OCI-M1 (cell line): ENCODE measurements around the gene KCNE5.
"Not testable (repeated sequence)": the region's sequence is repeated elsewhere in the genome, so short reads cannot be mapped to it uniquely, and the experiment has no call there.

Experiments
- DNase-seq: peaks from one replicate; lab custom pipeline; 2025; lab: John Stamatoyannopoulos, UW

The KCNE5 gene

GRCh38 chrX:109624641-109625616 lies at the start of gene KCNE5:
TSS of gene KCNE5 (minus strand) at chrX:109625172. CDS start at chrX:109625020, 152 bp downstream.
- DNase-seq: no peak

GRCh38 chrX:109672239-109672638 lies 47.3 kb upstream of the KCNE5 start:
- peak; percentile 46 for DNase-seq

DNA sequence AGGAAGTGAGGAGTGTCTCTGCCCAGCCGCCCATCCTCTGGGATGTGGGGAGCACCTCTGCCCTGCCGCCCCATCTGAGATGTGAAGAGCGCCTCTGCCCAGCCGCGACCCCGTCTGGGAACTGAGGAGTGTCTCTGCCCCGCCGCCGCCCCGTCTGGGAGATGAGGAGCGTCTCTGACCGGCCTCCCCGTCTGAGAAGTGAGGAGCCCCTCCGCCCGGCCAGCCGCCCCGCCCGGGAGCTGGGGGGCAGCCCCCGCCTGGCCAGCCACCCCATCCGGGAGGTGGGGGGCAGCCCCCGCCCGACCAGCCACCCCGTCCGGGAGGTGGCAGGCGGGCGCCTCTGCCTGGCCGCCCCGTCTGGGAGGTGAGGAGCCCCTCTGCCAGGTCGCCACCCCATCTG lies 46.2 kb upstream of the KCNE5 start:
- DNase-seq: not testable (repeated sequence)

DNA sequence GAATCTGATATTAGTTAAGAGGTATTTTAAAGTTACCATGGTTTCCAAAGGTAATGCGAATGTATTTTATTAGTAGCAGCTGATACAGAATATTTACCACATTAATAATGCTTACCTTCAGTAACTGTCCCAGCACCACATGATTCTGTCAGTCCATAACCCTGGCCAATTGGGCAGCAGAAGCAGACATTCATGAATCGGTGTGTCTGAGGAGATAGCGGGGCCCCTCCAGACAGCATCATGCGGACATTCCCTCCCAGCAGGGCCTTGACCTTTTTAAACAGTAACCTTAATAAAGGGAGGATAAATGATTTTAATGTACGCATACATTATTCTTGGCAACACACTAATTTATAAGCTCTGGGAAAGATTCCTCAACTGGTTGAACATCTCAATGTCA lies 43.0 kb upstream of the KCNE5 start:
- no peak for DNase-seq

GRCh38 chrX:109660435-109661143 lies 35.6 kb upstream of the KCNE5 start:
- peak; percentile 5 for DNase-seq

DNA sequence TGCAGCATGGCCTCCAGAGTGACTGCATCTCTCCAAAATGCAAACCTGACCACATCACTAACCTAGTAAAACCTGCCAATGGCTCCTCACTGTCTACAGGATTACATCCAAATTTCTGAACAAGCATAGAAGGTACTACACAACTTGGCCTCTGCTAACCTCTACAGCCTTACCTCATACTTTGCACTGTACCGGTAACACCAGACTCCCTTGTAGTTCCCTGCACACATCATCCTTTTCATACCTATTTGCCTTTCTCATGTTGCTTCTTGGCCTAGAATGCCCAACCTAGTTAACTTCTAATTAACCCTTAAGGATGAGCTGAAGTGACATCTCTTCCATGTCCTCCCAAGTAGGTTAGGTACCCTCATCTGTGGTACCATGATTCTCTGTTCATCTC lies 33.4 kb upstream of the KCNE5 start:
- DNase-seq: no peak

GRCh38 chrX:109657364-109657763 lies 32.4 kb upstream of the KCNE5 start:
- not testable (repeated sequence) for DNase-seq

DNA sequence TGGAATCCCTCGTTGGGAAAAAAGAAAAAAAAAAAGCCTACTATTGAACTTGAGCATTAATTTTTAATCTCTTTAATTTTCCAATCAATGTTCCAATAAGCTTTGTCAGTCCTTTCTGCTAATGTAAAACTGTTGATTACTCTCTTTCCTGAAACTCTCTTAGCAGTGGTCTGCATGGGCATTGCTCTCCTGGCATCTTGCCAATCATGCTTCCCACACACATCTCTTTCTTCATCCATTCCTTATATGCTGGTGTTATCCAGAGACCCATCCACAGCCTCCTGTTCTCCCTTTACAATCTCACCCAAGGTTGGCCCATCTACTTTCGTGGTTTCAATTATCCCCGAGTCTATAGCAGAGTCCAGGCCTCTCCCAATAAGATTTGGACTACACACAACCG lies 31.8 kb upstream of the KCNE5 start:
- no peak for DNase-seq

- no peak for DNase-seq
Observed at GRCh38 chrX:109655502-109656201, 30.7 kb upstream of the KCNE5 start.

DNA sequence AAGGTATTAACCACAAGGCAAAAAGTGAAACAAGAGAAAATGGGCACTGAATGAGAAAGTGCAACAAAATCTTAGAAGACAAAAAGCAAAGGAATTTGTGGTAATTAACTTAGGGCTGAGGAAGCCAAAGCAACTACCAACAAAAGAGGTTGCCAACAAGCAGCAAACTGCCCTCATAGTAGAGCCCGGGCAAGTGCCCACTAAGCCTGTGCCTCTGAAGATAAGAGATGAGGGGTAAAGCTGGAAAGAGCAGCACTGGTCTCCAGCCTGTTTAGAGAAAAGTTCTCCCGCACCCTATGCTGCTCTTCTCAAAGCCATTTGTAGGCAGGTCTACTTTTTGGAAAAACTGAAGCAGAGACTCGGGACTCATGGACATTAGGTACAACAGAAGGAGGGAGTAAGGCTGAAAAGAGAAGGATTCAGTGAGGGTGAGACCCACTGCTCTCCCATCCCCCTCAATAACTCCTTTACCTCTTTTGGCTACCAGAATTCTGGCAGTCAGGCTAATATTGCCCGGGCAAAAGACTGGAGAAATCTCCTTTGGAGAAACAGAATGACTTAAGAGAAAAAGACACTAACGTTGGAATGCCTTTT lies 29.6 kb upstream of the KCNE5 start:
- DNase-seq: no peak

DNA sequence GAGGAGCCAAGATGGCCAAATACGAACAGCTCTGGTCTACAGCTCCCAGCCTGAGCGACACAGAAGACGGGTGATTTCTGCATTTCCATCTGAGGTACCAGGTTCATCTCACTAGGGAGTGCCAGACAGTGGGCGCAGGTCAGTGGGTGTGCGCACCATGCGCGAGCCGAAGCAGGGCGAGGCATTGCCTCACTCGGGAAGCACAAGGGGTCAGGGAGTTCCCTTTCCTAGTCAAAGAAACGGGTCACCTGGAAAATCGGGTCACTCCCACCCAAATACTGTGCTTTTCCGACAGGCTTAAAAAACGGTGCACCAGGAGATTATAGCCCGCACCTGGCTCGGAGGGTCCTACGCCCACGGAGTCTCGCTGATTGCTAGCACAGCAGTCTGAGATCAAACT lies 19.7 kb upstream of the KCNE5 start:
- DNase-seq: not testable (repeated sequence)

GRCh38 chrX:109643687-109644086 lies 18.7 kb upstream of the KCNE5 start:
- no peak for DNase-seq

- no peak for DNase-seq
Observed at GRCh38 chrX:109638158-109638557, 13.2 kb upstream of the KCNE5 start.

GRCh38 chrX:109637477-109637876 lies 12.5 kb upstream of the KCNE5 start:
- not testable (repeated sequence) for DNase-seq

DNA sequence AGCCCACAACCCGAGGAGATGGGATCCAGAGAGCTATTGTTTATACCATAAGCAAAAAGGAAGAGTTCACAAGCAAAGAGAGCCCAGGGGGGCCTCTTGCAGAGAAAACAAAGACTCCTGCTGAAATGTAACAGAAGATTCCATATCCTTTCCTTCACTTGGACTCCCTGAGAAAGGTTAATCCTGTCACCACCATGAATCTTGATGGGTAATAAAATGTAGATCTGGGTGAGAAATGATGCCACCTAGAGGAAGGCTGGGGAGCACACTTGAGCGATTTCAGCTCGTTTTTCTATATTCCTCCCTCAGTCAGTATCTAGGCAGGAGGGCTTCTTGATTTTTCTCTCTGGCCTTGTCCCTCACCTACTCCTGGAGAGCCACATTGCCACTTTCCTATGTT lies 10.2 kb upstream of the KCNE5 start:
- peak; percentile 52 for DNase-seq

- DNase-seq: peak; percentile 28
Observed at GRCh38 chrX:109632906-109633504, 8.0 kb upstream of the KCNE5 start.

- DNase-seq: no peak
Observed at GRCh38 chrX:109629310-109629709, 4.3 kb upstream of the KCNE5 start.

DNA sequence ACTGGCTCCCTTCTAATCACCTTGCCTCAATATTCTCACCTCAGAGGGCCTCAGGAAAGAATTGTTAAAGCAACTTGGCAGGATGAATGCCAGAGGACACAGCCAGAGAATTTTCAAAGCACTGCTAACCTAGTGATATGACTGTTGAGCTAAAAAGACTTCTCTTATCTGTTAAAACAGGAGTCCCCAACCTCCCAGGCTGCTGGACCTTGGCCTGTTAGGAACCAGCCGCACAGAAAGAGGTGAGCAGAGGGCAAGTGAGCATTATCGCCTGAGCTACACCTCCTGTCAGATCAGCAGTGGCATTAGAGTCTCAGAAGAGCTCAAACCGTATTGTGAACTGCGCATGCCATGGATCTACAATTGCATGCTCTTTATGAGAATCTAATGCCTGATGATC lies 1.7 kb upstream of the KCNE5 start:
- peak; percentile 4 for DNase-seq

DNA sequence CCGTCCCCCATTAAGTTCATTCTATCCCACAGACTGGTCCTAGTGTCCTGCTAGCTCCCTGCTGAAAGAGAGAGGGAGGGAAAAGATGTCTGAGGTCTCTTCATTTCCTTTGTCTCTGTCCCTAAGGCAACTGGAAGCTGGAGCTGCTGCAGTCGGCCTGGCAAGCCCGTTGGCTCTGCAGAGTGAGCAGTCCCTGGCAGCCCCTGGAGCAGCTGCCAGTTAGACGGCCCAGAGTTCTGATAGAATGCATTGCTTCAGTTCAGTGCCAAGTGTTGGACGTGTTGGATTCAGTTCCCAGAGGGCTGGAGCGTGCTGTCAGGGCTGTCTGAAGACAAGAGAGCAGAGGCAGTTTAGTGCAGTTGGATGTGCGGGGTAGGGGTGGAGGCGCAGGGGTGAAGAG lies 975 bp downstream of the KCNE5 start:
- DNase-seq: no peak

GRCh38 chrX:109622270-109622669 lies 2.7 kb downstream of the KCNE5 start:
- DNase-seq: no peak

DNA sequence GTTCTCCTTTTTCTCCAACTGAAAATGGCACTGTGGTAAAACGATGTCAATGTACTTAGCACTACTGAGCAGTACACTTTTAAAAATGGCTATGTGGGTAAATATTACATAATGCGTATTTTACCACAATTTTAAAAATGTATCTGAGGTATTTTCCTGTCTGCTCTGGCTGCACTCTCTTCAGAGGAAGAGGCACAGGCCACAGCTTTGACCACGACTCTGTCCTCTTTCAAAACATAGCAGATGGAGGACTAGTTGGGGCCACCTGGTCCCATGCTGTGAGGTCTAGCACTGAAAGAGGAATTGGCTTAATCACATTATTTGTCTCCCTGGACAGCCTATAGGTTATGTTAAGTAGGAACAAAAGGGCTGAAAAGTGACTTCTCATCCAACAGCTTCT lies 5.2 kb downstream of the KCNE5 start:
- DNase-seq: no peak

GRCh38 chrX:109614951-109615350 lies 10.0 kb downstream of the KCNE5 start:
- DNase-seq: no peak
